GM12865 (cell line): ENCODE results near the gene SLC7A4.
A peak's percentile ranks its signal among the peaks of the same experiment; 100 is the strongest.
"Not testable (repeated sequence)": the region's sequence is repeated elsewhere in the genome, so short reads cannot be mapped to it uniquely, and the experiment has no call there.

ENCODE experiments used
- DNase-seq: peaks from one replicate; pipeline ENCODE4 v3.0.0; 2010; ENCODE audit warnings: low read depth
- H3K4me3 ChIP-seq: 2 replicates; pipeline ENCODE4 v1.5.1; 2011; ENCODE audit warnings: mild to moderate bottlenecking, low read depth, low read length, control low read depth
- CTCF ChIP-seq: IDR thresholded peaks from 2 replicates; pipeline ENCODE4 v1.5.1; 2011; ENCODE audit warnings: low read length, control low read depth, low read depth, inconsistent platforms; ENCODE audit not compliant: insufficient read depth; ENCODE audit errors: missing control alignments

SLC7A4 gene

GRCh38 chr22:21010426-21011113 is 21.8 kb downstream of the SLC7A4 start:
- H3K4me3 ChIP-seq = no peak overlapping the region
- TF ChIP-seq CTCF = no peak
- no peak for DNase-seq

- DNase-seq = peak; percentile 59
- no peak for TF ChIP-seq CTCF
- no peak overlapping the region for H3K4me3 ChIP-seq
Observed at GRCh38 chr22:21009638-21010425, 22.5 kb downstream of the SLC7A4 start.

GRCh38 chr22:21009208-21009607 is 23.2 kb downstream of the SLC7A4 start:
- DNase-seq, H3K4me3 ChIP-seq: not testable (repeated sequence)

- H3K4me3 ChIP-seq = peak overlapping the region; percentile 99
- no peak for TF ChIP-seq CTCF
- no peak for DNase-seq
Observed at GRCh38 chr22:21003782-21004181, 28.6 kb downstream of the SLC7A4 start.

GRCh38 chr22:21001601-21002325 is 30.6 kb downstream of the SLC7A4 start, which contains the start of gene THAP7:
Gene THAP7, minus strand, starts transcription at chr22:21002118. Its CDS starts 207 bp downstream, at chr22:21001911.
- peak within 1 kb of the TSS; percentile 99 for H3K4me3 ChIP-seq
- peak; percentile 98 for DNase-seq
- TF ChIP-seq CTCF = no peak

- DNase-seq = no peak
- peak overlapping the region; percentile 99 for H3K4me3 ChIP-seq
- no peak for TF ChIP-seq CTCF
Observed at GRCh38 chr22:21000987-21001600, 31.3 kb downstream of the SLC7A4 start.
